Activated T-cell treated with anti-CD3 and anti-CD28 coated beads, Interleukin-2, amount 50 U/mL, for 72 hours (primary cell): ENCODE measurements around the gene ZBED1. TPM values are rescaled to one million over a fixed set of nuclear protein-coding genes. Genes with fewer than 3 reads are reported as not detected.
"Not testable (repeated sequence)": the region's sequence is repeated elsewhere in the genome, so short reads cannot be mapped to it uniquely, and the experiment has no call there.

Experiments
- ATAC-seq, 2 donors: fragments of 150-1000 bp; cut with Tn5 transposase; replicated peaks in 1 of 2; 2 replicates each; pipeline ENCODE4 v1.10.0; 2021; ENCODE audit warnings: moderate library complexity in 2 of 2, mild to moderate bottlenecking in 1 of 2
- DNase-seq, 2 donors: peaks; one replicate each; pipeline ENCODE4 v3.0.0; 2021 to 2022; ENCODE audit warnings: mixed read lengths in 1 of 2
- H3K27ac Mint-ChIP-seq: one replicate; pipeline ENCODE4 v1.8.0; 2022; ENCODE audit warnings: mild to moderate bottlenecking, moderate library complexity, mixed read lengths
- H3K27me3 Mint-ChIP-seq: one replicate; pipeline ENCODE4 v1.8.0; 2022; ENCODE audit warnings: low read depth, mixed read lengths
- H3K36me3 Mint-ChIP-seq, 2 donors: one replicate each; pipeline ENCODE4 v1.8.0; 2022; ENCODE audit warnings: mixed read lengths in 2 of 2, mild to moderate bottlenecking in 1 of 2; ENCODE audit not compliant: insufficient read depth in 2 of 2
- H3K4me1 Mint-ChIP-seq: one replicate; pipeline ENCODE4 v1.8.0; 2022; ENCODE audit warnings: low read depth, mixed read lengths
- H3K4me3 Mint-ChIP-seq, 2 donors: one replicate each; pipeline ENCODE4 v1.8.0; 2022; ENCODE audit warnings: mild to moderate bottlenecking in 2 of 2, mixed read lengths in 2 of 2, moderate library complexity in 2 of 2
- H3K9me3 Mint-ChIP-seq, 2 donors: one replicate each; pipeline ENCODE4 v1.8.0; 2022; ENCODE audit warnings: mixed read lengths in 2 of 2
- total RNA-seq, 2 donors: library from RNA; stranded (reverse); gene quantifications; one replicate each; pipeline ENCODE4 v1.2.3, GENCODE V29; 2022

ZBED1 gene
- total RNA-seq, 2 donors from 2014 or later, result 24.5 to 28.5 TPM

- Mint-ChIP-seq H3K27ac (no peak overlapping the region), H3K36me3 (no peaks in the 10 kb centered on the region), H3K9me3 (peaks cover 0 to 2% of the 10 kb centered on the region in 2 donors), H3K27me3 (peaks cover 14% of the 10 kb centered on the region), H3K4me3 (no peak overlapping the region), H3K4me1 (no peaks in the 10 kb centered on the region)
- DNase-seq (no peak), ATAC-seq (no peak)
Observed at GRCh38 chrX:2536141-2536540, 35.4 kb upstream of the ZBED1 start.

GRCh38 chrX:2534261-2535021, 33.7 kb upstream of the ZBED1 start:
- not testable (repeated sequence) for ATAC-seq, DNase-seq, H3K27ac Mint-ChIP-seq, H3K36me3 Mint-ChIP-seq, H3K9me3 Mint-ChIP-seq, H3K4me3 Mint-ChIP-seq, H3K4me1 Mint-ChIP-seq
- H3K27me3 Mint-ChIP-seq, result peaks cover 14% of the 10 kb centered on the region

GRCh38 chrX:2533424-2533823, 32.6 kb upstream of the ZBED1 start:
- Mint-ChIP-seq H3K36me3 (no peaks in the 10 kb centered on the region), H3K27ac (no peak overlapping the region), H3K9me3 (peaks cover 0 to 2% of the 10 kb centered on the region in 2 donors), H3K27me3 (peaks cover 14% of the 10 kb centered on the region), H3K4me3 (no peak overlapping the region), H3K4me1 (no peaks in the 10 kb centered on the region)
- ATAC-seq (no peak), DNase-seq (no peak)

GRCh38 chrX:2526390-2526789, 25.6 kb upstream of the ZBED1 start:
- Mint-ChIP-seq H3K27me3 (peaks cover 12% of the 10 kb centered on the region), H3K9me3 (peaks cover 3% of the 10 kb centered on the region in 2 donors), H3K4me1 (peaks cover 3% of the 10 kb centered on the region), H3K4me3 (no peak overlapping the region), H3K27ac (no peak overlapping the region), H3K36me3 (no peaks in the 10 kb centered on the region)
- no peak for ATAC-seq
- DNase-seq, result no peak

- H3K36me3 Mint-ChIP-seq, result no peaks in the 10 kb centered on the region
- no peak overlapping the region for H3K27ac Mint-ChIP-seq
- no peak overlapping the region for H3K4me3 Mint-ChIP-seq
- DNase-seq, result no peak
- H3K9me3 Mint-ChIP-seq, result peaks cover 3% of the 10 kb centered on the region in 2 donors
- H3K4me1 Mint-ChIP-seq, result peaks cover 4% of the 10 kb centered on the region
- peaks cover 12% of the 10 kb centered on the region for H3K27me3 Mint-ChIP-seq
- no peak for ATAC-seq
Observed at GRCh38 chrX:2523911-2524310, 23.1 kb upstream of the ZBED1 start.

- no peak overlapping the region for H3K4me3 Mint-ChIP-seq
- no peaks in the 10 kb centered on the region for H3K36me3 Mint-ChIP-seq
- H3K9me3 Mint-ChIP-seq, result peaks cover 3% of the 10 kb centered on the region in 2 donors
- H3K27me3 Mint-ChIP-seq, result peaks cover 13% of the 10 kb centered on the region
- DNase-seq, result no peak
- no peak overlapping the region for H3K27ac Mint-ChIP-seq
- no peak for ATAC-seq
- H3K4me1 Mint-ChIP-seq, result peaks cover 4% of the 10 kb centered on the region
Observed at GRCh38 chrX:2521927-2522386, 21.2 kb upstream of the ZBED1 start.

- H3K4me1 Mint-ChIP-seq, result peaks cover 4% of the 10 kb centered on the region
- H3K4me3 Mint-ChIP-seq, result no peak overlapping the region
- H3K27me3 Mint-ChIP-seq, result peaks cover 7% of the 10 kb centered on the region
- H3K27ac Mint-ChIP-seq, result no peak overlapping the region
- H3K36me3 Mint-ChIP-seq, result no peaks in the 10 kb centered on the region
- ATAC-seq (no peak), DNase-seq (no peak)
- no peaks in the 10 kb centered on the region for H3K9me3 Mint-ChIP-seq
Observed at GRCh38 chrX:2521092-2521926, 20.5 kb upstream of the ZBED1 start.

- DNase-seq, result no peak
- Mint-ChIP-seq H3K4me3 (no peak overlapping the region), H3K27me3 (peaks cover 13% of the 10 kb centered on the region), H3K36me3 (no peaks in the 10 kb centered on the region), H3K27ac (no peak overlapping the region), H3K9me3 (no peaks in the 10 kb centered on the region), H3K4me1 (peaks cover 4% of the 10 kb centered on the region)
- no peak for ATAC-seq
Observed at GRCh38 chrX:2520539-2520938, 19.8 kb upstream of the ZBED1 start.

- H3K9me3 Mint-ChIP-seq, H3K4me1 Mint-ChIP-seq, H3K27ac Mint-ChIP-seq, H3K36me3 Mint-ChIP-seq, ATAC-seq, DNase-seq, H3K4me3 Mint-ChIP-seq: not testable (repeated sequence)
- H3K27me3 Mint-ChIP-seq, result peaks cover 13% of the 10 kb centered on the region
Observed at GRCh38 chrX:2519638-2520037, 18.9 kb upstream of the ZBED1 start.

GRCh38 chrX:2517055-2517454, 16.3 kb upstream of the ZBED1 start:
- no peaks in the 10 kb centered on the region for H3K36me3 Mint-ChIP-seq
- DNase-seq, result no peak
- peaks cover 4% of the 10 kb centered on the region for H3K4me1 Mint-ChIP-seq
- H3K27me3 Mint-ChIP-seq, result peaks cover 13% of the 10 kb centered on the region
- H3K4me3 Mint-ChIP-seq, result no peak overlapping the region
- no peak for ATAC-seq
- no peak overlapping the region for H3K27ac Mint-ChIP-seq
- no peaks in the 10 kb centered on the region for H3K9me3 Mint-ChIP-seq

GRCh38 chrX:2516623-2517022, 15.8 kb upstream of the ZBED1 start:
- Mint-ChIP-seq H3K9me3 (no peaks in the 10 kb centered on the region), H3K4me1 (peaks cover 4% of the 10 kb centered on the region), H3K27me3 (peaks cover 13% of the 10 kb centered on the region), H3K4me3 (no peak overlapping the region), H3K36me3 (no peaks in the 10 kb centered on the region), H3K27ac (no peak overlapping the region)
- no peak for ATAC-seq
- no peak for DNase-seq

GRCh38 chrX:2514131-2514530, 13.4 kb upstream of the ZBED1 start:
- Mint-ChIP-seq H3K9me3 (no peaks in the 10 kb centered on the region), H3K36me3 (no peaks in the 10 kb centered on the region), H3K27me3 (peaks cover 13% of the 10 kb centered on the region), H3K4me3 (no peak overlapping the region), H3K27ac (no peak overlapping the region), H3K4me1 (no peaks in the 10 kb centered on the region)
- DNase-seq, result no peak
- ATAC-seq, result no peak

- DNase-seq (no peak), ATAC-seq (no peak)
- H3K27ac Mint-ChIP-seq, result no peak overlapping the region
- H3K36me3 Mint-ChIP-seq, result no peaks in the 10 kb centered on the region
- H3K4me1 Mint-ChIP-seq, result no peaks in the 10 kb centered on the region
- H3K4me3 Mint-ChIP-seq, result no peak overlapping the region
- H3K9me3 Mint-ChIP-seq, result no peaks in the 10 kb centered on the region
- H3K27me3 Mint-ChIP-seq, result peaks cover 13% of the 10 kb centered on the region
Observed at GRCh38 chrX:2513121-2513664, 12.4 kb upstream of the ZBED1 start.
